Smooth muscle cell (in vitro differentiated cells): ENCODE measurements around the gene LPAR1. TPM values are rescaled to one million over a fixed set of nuclear protein-coding genes. Genes with fewer than 3 reads are reported as not detected.

Source experiments
- DNase-seq: peaks from one replicate; lab custom pipeline; 2025; ENCODE audit not compliant: unreplicated experiment; lab: John Stamatoyannopoulos, UW
- H2AFZ ChIP-seq: fragments of 200-600 bp; sonication (generic); 2 replicates; pipeline ENCODE4 v1.6.0; 2016; ENCODE audit warnings: antibody characterized with exemption, low read depth, mild to moderate bottlenecking
- H3F3A ChIP-seq: fragments of 200-600 bp; sonication (generic); 2 replicates; pipeline ENCODE4 v1.6.0; 2017; ENCODE audit warnings: antibody characterized with exemption, low read depth
- H3K27ac ChIP-seq: fragments of 200-600 bp; sonication (generic); 2 replicates; pipeline ENCODE4 v1.5.1; 2016; ENCODE audit warnings: low read depth, mild to moderate bottlenecking
- H3K27me3 ChIP-seq: fragments of 200-600 bp; sonication (generic); 2 replicates; pipeline ENCODE4 v1.6.1; 2016; ENCODE audit warnings: low read depth, mild to moderate bottlenecking
- H3K36me3 ChIP-seq: fragments of 200-600 bp; sonication (generic); 2 replicates; pipeline ENCODE4 v1.5.1; 2016; ENCODE audit warnings: low read depth
- H3K4me1 ChIP-seq: fragments of 200-600 bp; sonication (generic); 2 replicates; pipeline ENCODE4 v1.5.1; 2016; ENCODE audit warnings: low read depth
- H3K4me2 ChIP-seq: fragments of 200-600 bp; sonication (generic); 2 replicates; pipeline ENCODE4 v1.6.0; 2016; ENCODE audit warnings: mild to moderate bottlenecking
- H3K4me3 ChIP-seq: fragments of 200-600 bp; sonication (generic); 2 replicates; pipeline ENCODE4 v1.5.1; 2016; ENCODE audit warnings: mild to moderate bottlenecking
- H3K79me2 ChIP-seq: fragments of 200-600 bp; sonication (generic); 2 replicates; pipeline ENCODE4 v1.6.0; 2016; ENCODE audit warnings: low read depth, mild to moderate bottlenecking
- H3K9ac ChIP-seq: fragments of 200-600 bp; sonication (generic); 2 replicates; pipeline ENCODE4 v1.6.0; 2016; ENCODE audit warnings: low read depth
- H3K9me3 ChIP-seq: fragments of 200-600 bp; sonication (generic); replicated peaks from 2 replicates; pipeline ENCODE4 v1.5.1; 2016; ENCODE audit warnings: low read depth
- H4K20me1 ChIP-seq: fragments of 200-600 bp; sonication (generic); 2 replicates; pipeline ENCODE4 v1.6.0; 2016; ENCODE audit warnings: low read depth
- CTCF ChIP-seq: fragments of 200-600 bp; sonication (generic); IDR thresholded peaks from 2 replicates; pipeline ENCODE4 v1.5.1; 2017; ENCODE audit warnings: borderline replicate concordance, mild to moderate bottlenecking, antibody characterized with exemption; ENCODE audit not compliant: insufficient read depth, poor library complexity, severe bottlenecking
- WGBS: methylation state at CpG from one replicate; pipeline ENCODE4 v1.1.7; 2016; ENCODE audit warnings: low lambda C conversion rate; 5-methylcytosine and 5-hydroxymethylcytosine counted together
- polyA plus RNA-seq: library from polyadenylated mRNA; unstranded; fragments of >200 nt; fragmentation: Nextera tagmentation; extraction: Ambion mirVana; gene quantifications from 2 replicates; pipeline ENCODE4 v1.2.1, GENCODE V29; 2016
- total RNA-seq: library from RNA; depleted of rRNA; stranded (reverse); fragments of >200 nt; gene quantifications from 2 replicates; pipeline ENCODE4 v1.2.3, GENCODE V29; 2014

The LPAR1 gene
- total and polyA plus RNA-seq, 2 experiments from 2014 or later, result 20.5 to 21.3 TPM

GRCh38 chr9:110912419-110913291 lies 125.6 kb downstream of the LPAR1 start:
- no peak overlapping the region for H3K27ac ChIP-seq
- 86% methylated on average over 7 of the region's 7 CpGs for WGBS
- no peak overlapping the region for H3K9ac ChIP-seq
- no peaks in the 10 kb centered on the region for H4K20me1 ChIP-seq
- H3K9me3 ChIP-seq, result peaks cover 13% of the 10 kb centered on the region
- DNase-seq, result no peak
- no peak overlapping the region for H2AFZ ChIP-seq
- H3K4me3 ChIP-seq, result no peak overlapping the region
- no peak overlapping the region for H3K4me2 ChIP-seq
- no peaks in the 10 kb centered on the region for H3K27me3 ChIP-seq
- no peaks in the 10 kb centered on the region for H3F3A ChIP-seq
- H3K4me1 ChIP-seq, result no peaks in the 10 kb centered on the region
- TF ChIP-seq CTCF, result no peak
- H3K36me3 ChIP-seq, result peaks cover 6% of the 10 kb centered on the region
- H3K79me2 ChIP-seq, result no peaks in the 10 kb centered on the region

- no peak overlapping the region for H3K4me2 ChIP-seq
- no peak for DNase-seq
- H3K79me2 ChIP-seq, result no peaks in the 10 kb centered on the region
- no peak overlapping the region for H2AFZ ChIP-seq
- peaks cover 13% of the 10 kb centered on the region for H3K9me3 ChIP-seq
- H3F3A ChIP-seq, result no peaks in the 10 kb centered on the region
- peaks cover 6% of the 10 kb centered on the region for H3K36me3 ChIP-seq
- WGBS, result 88% methylated on average over 4 of the region's 4 CpGs
- H3K9ac ChIP-seq, result no peak overlapping the region
- no peak overlapping the region for H3K27ac ChIP-seq
- H3K27me3 ChIP-seq, result no peaks in the 10 kb centered on the region
- H3K4me3 ChIP-seq, result no peak overlapping the region
- no peaks in the 10 kb centered on the region for H4K20me1 ChIP-seq
- no peak for TF ChIP-seq CTCF
- no peaks in the 10 kb centered on the region for H3K4me1 ChIP-seq
These were observed 126.4 kb downstream of the LPAR1 start for GRCh38 chr9:110911659-110912418.

- WGBS, result 88% methylated on average over 2 of the region's 2 CpGs
- Histone ChIP-seq H3F3A (no peaks in the 10 kb centered on the region), H3K4me1 (no peaks in the 10 kb centered on the region), H4K20me1 (no peaks in the 10 kb centered on the region), H3K27me3 (no peaks in the 10 kb centered on the region), H3K79me2 (no peaks in the 10 kb centered on the region), H3K4me3 (no peak overlapping the region), H3K9me3 (peaks cover 13% of the 10 kb centered on the region), H3K27ac (no peak overlapping the region), H3K4me2 (no peak overlapping the region), H3K9ac (no peak overlapping the region), H2AFZ (no peak overlapping the region), H3K36me3 (peaks cover 6% of the 10 kb centered on the region)
- no peak for TF ChIP-seq CTCF
- no peak for DNase-seq
These were observed 129.4 kb downstream of the LPAR1 start for GRCh38 chr9:110908894-110909293.
